HEK293 (cell line): ENCODE measurements around the gene BICD1.

Experiments
- CTCF ChIA-PET: fragments of 350-600 bp; formaldehyde crosslinking; extraction: SDS; loops from one replicate; lab custom pipeline; 2021; ENCODE audit warnings: antibody characterized with exemption; lab: Yijun Ruan, JAX
- POLR2A ChIA-PET: fragments of 300-600 bp; formaldehyde crosslinking; extraction: SDS; loops from one replicate; lab custom pipeline; 2020; ENCODE audit warnings: antibody characterized with exemption, inconsistent platforms; lab: Yijun Ruan, JAX
- H3K27ac ChIP-seq: fragments of 200-500 bp; sonication (Bioruptor generic); 2 replicates; pipeline ENCODE4 v1.5.1; 2014; ENCODE audit warnings: low read depth, low read length, control low read depth, inconsistent platforms; ENCODE audit errors: extremely low read depth
- H3K36me3 ChIP-seq, 2 experiments: fragments of 200-500 bp in 1 of 2; sonication (Bioruptor generic) in 1 of 2; 1 replicate in 1 of 2; 2 replicates in 1 of 2; pipeline ENCODE4 v1.5.1; 2014 to 2017; ENCODE audit warnings: inconsistent platforms in 2 of 2, low read length in 2 of 2; ENCODE audit not compliant: control insufficient read depth in 2 of 2, insufficient read depth in 1 of 2
- H3K4me1 ChIP-seq: fragments of 200-500 bp; sonication (Bioruptor generic); 2 replicates; pipeline ENCODE4 v1.5.1; 2014; ENCODE audit warnings: mild to moderate bottlenecking, low read length, inconsistent platforms; ENCODE audit not compliant: control insufficient read depth, insufficient read depth
- H3K4me3 ChIP-seq: 2 replicates; pipeline ENCODE4 v1.5.1; 2011; ENCODE audit warnings: low read depth, mild to moderate bottlenecking, control low read depth, low read length, moderate library complexity
- H3K9me3 ChIP-seq: fragments of 200-500 bp; sonication (Bioruptor generic); 2 replicates; pipeline ENCODE4 v1.5.1; 2014; ENCODE audit warnings: low read depth, low read length, inconsistent platforms; ENCODE audit not compliant: control insufficient read depth, insufficient read depth
- AEBP2 ChIP-seq: fragments of 450-650 bp; formaldehyde crosslinking; IDR thresholded peaks from 2 replicates; pipeline ENCODE4 v1.5.1; 2016; ENCODE audit warnings: missing biosample characterization, missing genetic modification characterization, borderline replicate concordance
- GFI1B ChIP-seq: fragments of 450-650 bp; formaldehyde crosslinking; IDR thresholded peaks from 2 replicates; pipeline ENCODE4 v1.5.1; 2016; ENCODE audit warnings: missing biosample characterization, missing genetic modification characterization
- PRDM10 ChIP-seq: fragments of 450-650 bp; formaldehyde crosslinking; IDR thresholded peaks from 2 replicates; pipeline ENCODE4 v1.5.1; 2016; ENCODE audit warnings: missing biosample characterization, missing genetic modification characterization
- TSHZ1 ChIP-seq: fragments of 450-650 bp; formaldehyde crosslinking; IDR thresholded peaks from 2 replicates; pipeline ENCODE4 v1.5.1; 2016; ENCODE audit warnings: missing biosample characterization, missing genetic modification characterization, borderline replicate concordance
- YY2 ChIP-seq: fragments of 450-650 bp; formaldehyde crosslinking; IDR thresholded peaks from 2 replicates; pipeline ENCODE4 v1.5.1; 2016; ENCODE audit warnings: missing biosample characterization, missing genetic modification characterization
- ZBTB20 ChIP-seq: fragments of 450-650 bp; formaldehyde crosslinking; IDR thresholded peaks from 2 replicates; pipeline ENCODE4 v1.5.1; 2016; ENCODE audit warnings: missing biosample characterization, missing genetic modification characterization
- ZNF2 ChIP-seq: fragments of 450-650 bp; formaldehyde crosslinking; IDR thresholded peaks from 2 replicates; pipeline ENCODE4 v1.5.1; 2016; ENCODE audit warnings: missing biosample characterization, missing genetic modification characterization
- ZNF24 ChIP-seq: fragments of 450-650 bp; formaldehyde crosslinking; IDR thresholded peaks from 2 replicates; pipeline ENCODE4 v1.5.1; 2016; ENCODE audit warnings: missing biosample characterization, missing genetic modification characterization
- ZNF398 ChIP-seq: fragments of 450-650 bp; formaldehyde crosslinking; IDR thresholded peaks from 2 replicates; pipeline ENCODE4 v1.5.1; 2017; ENCODE audit warnings: missing biosample characterization, missing genetic modification characterization
- ZNF433 ChIP-seq: fragments of 450-650 bp; formaldehyde crosslinking; IDR thresholded peaks from 2 replicates; pipeline ENCODE4 v1.5.1; 2016; ENCODE audit warnings: missing biosample characterization, missing genetic modification characterization, low read depth
- ZNF791 ChIP-seq: fragments of 450-650 bp; formaldehyde crosslinking; IDR thresholded peaks from 2 replicates; pipeline ENCODE4 v1.5.1; 2016; ENCODE audit warnings: missing biosample characterization, missing genetic modification characterization

BICD1 gene

GRCh38 chr12:32208355-32208754 lies 101.7 kb downstream of the BICD1 start:
- POLR2A ChIA-PET = no interaction called here
- Histone ChIP-seq H3K36me3 (no peaks in the 10 kb centered on the region), H3K27ac (no peak overlapping the region)
- TF ChIP-seq ZNF433 (tag by site-specific recombination) = no peak
- no peak for TF ChIP-seq AEBP2
- TF ChIP-seq ZNF791 (tag by site-specific recombination) = no peak
- TF ChIP-seq, all 188 proteins: peak for 0
- Histone ChIP-seq H3K4me3 (no peak overlapping the region), H3K9me3 (no peaks in the 10 kb centered on the region), H3K4me1 (0 out of 2 replicates have a peak, but pooled peaks cover 2% of the 10 kb centered on the region)
- CTCF ChIA-PET = interaction anchor here (0.6 kb wide), 2 partner anchors 21 to 405 kb away, joined by 3 read pairs; no protein-coding TSS in a partner anchor

- POLR2A ChIA-PET = no interaction called here
- no peak overlapping the region for H3K4me3 ChIP-seq
- no peaks in the 10 kb centered on the region for H3K9me3 ChIP-seq
- CTCF ChIA-PET = no interaction called here
- no peak for TF ChIP-seq ZNF24 (tag by site-specific recombination)
- TF ChIP-seq PRDM10 (tag by site-specific recombination) = no peak
- no peak overlapping the region for H3K27ac ChIP-seq
- 0 out of 2 replicates have a peak, but pooled peaks cover 2% of the 10 kb centered on the region for H3K4me1 ChIP-seq
- H3K36me3 ChIP-seq = peaks cover 0 to 3% of the 10 kb centered on the region in 2 experiments; a peak in 1 of 3 replicates
Measured at GRCh38 chr12:32211066-32211899, 104.6 kb downstream of the BICD1 start.

GRCh38 chr12:32211900-32212156 lies 105.2 kb downstream of the BICD1 start:
- Histone ChIP-seq H3K4me3 (no peak overlapping the region), H3K36me3 (peaks cover 0 to 8% of the 10 kb centered on the region in 2 experiments; a peak in 1 of 3 replicates), H3K4me1 (0 out of 2 replicates have a peak, but pooled peaks cover 2% of the 10 kb centered on the region), H3K27ac (no peak overlapping the region), H3K9me3 (no peaks in the 10 kb centered on the region)
- ChIA-PET POLR2A (no interaction called here), CTCF (no interaction called here)
- TF ChIP-seq YY2 (tag by site-specific recombination) (no peak), GFI1B (tag by site-specific recombination) (no peak), ZNF2 (no peak), ZBTB20 (tag by site-specific recombination) (no peak), ZNF398 (tag by site-specific recombination) (no peak), ZNF24 (tag by site-specific recombination) (no peak), PRDM10 (tag by site-specific recombination) (no peak), TSHZ1 (tag by site-specific recombination) (no peak)
